ENCODE results near the gene CHSY1.

CHSY1 gene

DNA sequence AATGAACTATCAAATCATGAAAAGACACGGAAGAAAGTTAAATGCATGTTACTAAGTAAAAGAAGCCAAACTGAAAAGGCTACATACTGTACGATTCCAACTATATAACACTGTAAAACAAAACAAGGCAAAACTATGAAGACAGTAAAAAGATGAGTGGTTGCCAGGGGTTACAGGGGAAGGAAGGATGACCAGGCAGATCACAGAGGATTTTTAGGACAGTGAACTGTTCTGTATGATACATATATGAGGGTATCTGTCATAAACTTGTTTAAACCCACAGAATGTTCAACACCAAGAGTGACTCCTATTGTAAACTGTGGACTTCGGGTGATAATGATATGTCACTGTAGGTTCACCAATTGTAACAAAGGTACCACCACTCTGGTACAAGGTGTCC is 60.6 kb downstream of the CHSY1 start:
- TF ChIP-seq SIN3A (IDR thresholded peaks at IDR 0.05; ENCODE audit: borderline replicate concordance, insufficient read depth, low read length) = no peak
- TF ChIP-seq TAF1 (IDR thresholded peaks at IDR 0.05; ENCODE audit: borderline replicate concordance, insufficient read depth, low read length) = no peak
- TF ChIP-seq, protein P1, sequence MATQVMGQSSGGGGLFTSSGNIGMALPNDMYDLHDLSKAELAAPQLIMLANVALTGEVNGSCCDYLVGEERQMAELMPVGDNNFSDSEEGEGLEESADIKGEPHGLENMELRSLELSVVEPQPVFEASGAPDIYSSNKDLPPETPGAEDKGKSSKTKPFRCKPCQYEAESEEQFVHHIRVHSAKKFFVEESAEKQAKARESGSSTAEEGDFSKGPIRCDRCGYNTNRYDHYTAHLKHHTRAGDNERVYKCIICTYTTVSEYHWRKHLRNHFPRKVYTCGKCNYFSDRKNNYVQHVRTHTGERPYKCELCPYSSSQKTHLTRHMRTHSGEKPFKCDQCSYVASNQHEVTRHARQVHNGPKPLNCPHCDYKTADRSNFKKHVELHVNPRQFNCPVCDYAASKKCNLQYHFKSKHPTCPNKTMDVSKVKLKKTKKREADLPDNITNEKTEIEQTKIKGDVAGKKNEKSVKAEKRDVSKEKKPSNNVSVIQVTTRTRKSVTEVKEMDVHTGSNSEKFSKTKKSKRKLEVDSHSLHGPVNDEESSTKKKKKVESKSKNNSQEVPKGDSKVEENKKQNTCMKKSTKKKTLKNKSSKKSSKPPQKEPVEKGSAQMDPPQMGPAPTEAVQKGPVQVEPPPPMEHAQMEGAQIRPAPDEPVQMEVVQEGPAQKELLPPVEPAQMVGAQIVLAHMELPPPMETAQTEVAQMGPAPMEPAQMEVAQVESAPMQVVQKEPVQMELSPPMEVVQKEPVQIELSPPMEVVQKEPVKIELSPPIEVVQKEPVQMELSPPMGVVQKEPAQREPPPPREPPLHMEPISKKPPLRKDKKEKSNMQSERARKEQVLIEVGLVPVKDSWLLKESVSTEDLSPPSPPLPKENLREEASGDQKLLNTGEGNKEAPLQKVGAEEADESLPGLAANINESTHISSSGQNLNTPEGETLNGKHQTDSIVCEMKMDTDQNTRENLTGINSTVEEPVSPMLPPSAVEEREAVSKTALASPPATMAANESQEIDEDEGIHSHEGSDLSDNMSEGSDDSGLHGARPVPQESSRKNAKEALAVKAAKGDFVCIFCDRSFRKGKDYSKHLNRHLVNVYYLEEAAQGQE (IDR thresholded peaks at IDR 0.05; ENCODE audit: insufficient read depth in 1 of 2, low read depth in 2 of 2, low read length in 2 of 2) = no peak
- TF ChIP-seq POLR2AphosphoS5 (IDR thresholded peaks at IDR 0.05; ENCODE audit: low read depth, low read length) = no peak
- TF ChIP-seq FOXP2 (optimal IDR thresholded peaks at IDR 0.05; ENCODE audit: borderline replicate concordance, extremely low read depth, extremely low read length, insufficient read depth) = no peak

DNA sequence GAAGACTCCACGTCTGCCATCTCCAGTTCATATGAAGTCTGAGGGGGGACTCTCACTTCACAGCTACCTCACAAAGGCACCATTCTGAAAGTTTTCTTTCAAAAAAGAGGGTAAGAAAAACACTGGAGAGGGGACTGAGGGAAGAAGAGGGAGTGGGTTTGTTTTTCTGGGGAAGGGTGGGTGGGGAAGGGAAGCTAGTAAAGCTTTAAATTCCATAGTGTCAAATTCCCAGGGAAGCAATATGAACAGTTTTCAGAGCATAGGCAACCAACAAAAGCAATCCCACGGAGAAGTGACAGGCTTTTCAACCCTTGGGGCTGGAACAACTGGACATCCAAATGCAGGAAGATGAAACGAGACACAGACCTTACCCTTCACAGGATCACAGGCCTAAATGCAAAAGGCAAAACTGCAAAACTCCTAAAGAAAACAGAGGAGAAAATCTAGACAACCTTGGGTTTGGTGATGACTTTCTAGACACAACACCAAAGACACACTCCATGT is 61.7 kb downstream of the CHSY1 start:
- TF ChIP-seq SIN3A (IDR thresholded peaks at IDR 0.05; ENCODE audit: borderline replicate concordance, insufficient read depth, low read length) = no peak
- no peak for TF ChIP-seq FOXP2 (optimal IDR thresholded peaks at IDR 0.05; ENCODE audit: borderline replicate concordance, extremely low read depth, extremely low read length, insufficient read depth)
- no peak for TF ChIP-seq POLR2AphosphoS5 (IDR thresholded peaks at IDR 0.05; ENCODE audit: low read depth, low read length)
- no peak for TF ChIP-seq TAF1 (IDR thresholded peaks at IDR 0.05; ENCODE audit: borderline replicate concordance, insufficient read depth, low read length)

DNA sequence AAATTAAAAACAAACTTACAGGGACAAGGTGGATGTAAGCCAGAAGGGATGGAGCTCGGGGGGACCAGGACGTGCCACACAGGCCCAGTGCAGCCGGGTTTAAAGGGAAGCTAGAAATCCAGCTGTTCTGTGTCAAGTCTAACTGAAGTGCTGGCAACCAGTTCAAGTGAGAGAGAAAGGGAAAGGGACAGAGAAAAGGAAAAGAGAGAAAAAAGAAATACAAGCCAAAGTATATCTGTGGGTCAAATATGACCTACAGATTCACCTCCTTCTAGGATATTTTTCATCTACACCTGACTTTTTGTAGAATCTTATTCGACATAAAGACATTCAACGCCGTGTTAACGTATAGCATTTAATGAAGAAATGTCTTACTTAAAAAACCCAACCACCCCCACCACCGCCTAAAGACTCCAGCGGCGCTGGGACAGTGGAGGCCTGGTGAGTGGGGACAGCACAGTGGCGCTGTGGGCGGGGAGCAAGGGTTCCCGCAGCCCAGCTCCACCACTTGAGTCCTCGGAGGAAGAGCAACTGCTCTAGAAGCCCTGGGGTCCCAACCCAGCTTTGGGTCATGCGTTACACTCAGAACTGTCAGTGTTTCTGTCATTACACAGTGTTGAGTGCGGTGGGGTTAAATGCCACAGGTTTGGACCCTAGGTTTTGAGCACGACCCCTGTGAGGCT is 62.3 kb downstream of the CHSY1 start:
- TF ChIP-seq POLR2AphosphoS5 (IDR thresholded peaks at IDR 0.05; ENCODE audit: low read depth, low read length) = no peak
- TF ChIP-seq SIN3A (IDR thresholded peaks at IDR 0.05; ENCODE audit: borderline replicate concordance, insufficient read depth, low read length) = peak; percentile 16; the same call in 1 of the 2 replicates
- TF ChIP-seq, protein P1 (IDR thresholded peaks at IDR 0.05; ENCODE audit: insufficient read depth in 1 of 2, low read depth in 2 of 2, low read length in 2 of 2) = no peak

DNA sequence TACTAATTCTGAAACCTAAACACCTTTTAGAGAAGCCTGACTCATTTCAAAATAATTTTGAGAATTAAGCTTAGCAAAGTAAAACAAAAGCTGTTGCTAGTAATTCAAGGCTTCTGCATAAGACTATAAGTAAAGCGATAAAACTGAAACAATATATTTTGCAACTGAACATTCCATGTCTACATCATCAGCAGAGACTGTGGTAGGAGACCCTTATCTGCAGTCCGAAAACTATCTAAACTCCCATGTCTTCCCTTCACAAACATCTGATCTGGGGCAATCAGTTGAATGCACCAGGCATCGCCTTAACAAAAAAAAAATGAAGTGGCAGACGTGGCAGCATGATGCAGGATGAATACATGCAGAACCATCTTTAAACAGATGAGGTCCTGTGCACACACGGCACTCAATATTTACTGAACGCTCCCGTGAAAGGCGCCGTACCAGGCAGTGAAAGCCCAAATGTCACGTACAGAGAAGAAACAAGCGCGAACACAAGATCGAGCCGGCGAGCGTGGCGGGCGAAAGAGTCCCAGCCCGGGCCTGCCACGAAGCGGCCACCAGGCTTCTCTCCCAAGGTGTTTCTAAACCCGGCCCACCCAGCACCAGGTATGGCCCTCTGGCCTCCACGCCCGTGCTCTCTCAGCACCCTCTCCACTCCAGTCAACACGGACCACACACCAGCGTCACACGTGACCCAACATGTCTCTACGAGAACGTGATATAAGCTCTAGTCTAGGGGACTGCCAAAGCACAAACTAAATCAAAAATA is 63.0 kb downstream of the CHSY1 start:
- no peak for TF ChIP-seq SIN3A (IDR thresholded peaks at IDR 0.05; ENCODE audit: borderline replicate concordance, insufficient read depth, low read length)
- TF ChIP-seq, protein P1 (IDR thresholded peaks at IDR 0.05; ENCODE audit: insufficient read depth in 1 of 2, low read depth in 2 of 2, low read length in 2 of 2) = no peak

DNA sequence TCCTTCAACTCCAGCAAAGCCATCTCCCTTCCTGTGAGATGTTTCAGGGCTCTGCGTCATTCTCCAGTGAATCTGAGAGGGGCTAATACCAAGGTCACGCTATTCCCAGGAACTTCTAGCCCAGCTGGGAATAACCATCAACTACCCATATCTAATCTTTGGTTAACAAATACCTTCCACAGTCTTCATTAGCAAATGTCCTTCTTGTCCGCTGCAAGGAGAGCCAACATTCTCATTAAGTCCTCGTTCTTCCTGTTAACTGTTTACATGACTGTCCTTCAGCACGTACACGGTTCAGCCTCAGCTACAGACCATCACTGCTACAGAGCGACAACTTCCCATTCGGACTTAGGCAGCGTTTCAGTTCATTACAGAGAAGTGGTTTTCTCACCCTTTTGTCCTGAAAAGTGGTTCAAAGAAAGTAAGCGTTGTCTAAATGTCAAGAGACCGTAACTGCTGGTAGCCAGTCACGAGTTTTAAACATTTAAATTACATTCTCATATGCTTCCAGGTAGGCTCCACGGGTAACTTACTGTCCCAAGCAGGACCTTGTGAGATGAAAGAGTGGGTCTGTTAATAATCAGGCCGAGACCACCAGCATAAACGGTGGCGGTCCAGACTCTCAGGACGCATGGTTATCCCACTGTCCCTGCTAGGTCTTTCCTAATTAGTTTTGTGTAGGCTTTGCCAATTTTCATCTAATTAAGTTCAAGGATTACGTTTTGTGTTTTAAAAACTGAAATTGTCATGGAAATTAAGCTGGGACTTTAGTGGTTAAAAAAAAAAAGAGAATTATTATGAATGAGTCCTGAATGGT is 63.8 kb downstream of the CHSY1 start:
- TF ChIP-seq FOXP2 (optimal IDR thresholded peaks at IDR 0.05; ENCODE audit: borderline replicate concordance, extremely low read depth, extremely low read length, insufficient read depth) (peak; percentile 85), POLR2AphosphoS5 (IDR thresholded peaks at IDR 0.05; ENCODE audit: low read depth, low read length) (peak; percentile 63), SIN3A (IDR thresholded peaks at IDR 0.05; ENCODE audit: borderline replicate concordance, insufficient read depth, low read length) (peak; percentile 91; the same call in 1 of the 2 replicates), TAF1 (IDR thresholded peaks at IDR 0.05; ENCODE audit: borderline replicate concordance, insufficient read depth, low read length) (peak; percentile 54; the same call in 1 of the 2 replicates)
- TF ChIP-seq, protein P1 (IDR thresholded peaks at IDR 0.05; ENCODE audit: insufficient read depth in 1 of 2, low read depth in 2 of 2, low read length in 2 of 2) = peak in 1 of 2 experiments; percentile 75; a peak in 2 of 4 replicates

Measured in PFSK-1 (cell line).